Jurkat, Clone E6-1 (cell line): ENCODE data around the gene PHF14.

Experiments
- DNase-seq: peaks from one replicate; pipeline ENCODE4 v3.0.0-alpha.2; 2011; ENCODE audit warnings: low read depth, low spot score
- H3K4me3 ChIP-seq: 2 replicates; pipeline ENCODE4 v1.5.1; 2011; ENCODE audit warnings: mild to moderate bottlenecking, low read length, control low read depth, moderate library complexity

PHF14 gene

GRCh38 chr7:11155883-11156282 is 182.2 kb downstream of the PHF14 start:
- H3K4me3 ChIP-seq, result no peak overlapping the region
- DNase-seq, result no peak

- no peak for DNase-seq
- H3K4me3 ChIP-seq, result no peak overlapping the region
These were observed 187.8 kb downstream of the PHF14 start for GRCh38 chr7:11161499-11161898.

GRCh38 chr7:11163220-11163619 is 189.5 kb downstream of the PHF14 start:
- DNase-seq, result no peak
- no peak overlapping the region for H3K4me3 ChIP-seq

- H3K4me3 ChIP-seq, result no peak overlapping the region
- DNase-seq, result no peak
These were observed 192.4 kb downstream of the PHF14 start for GRCh38 chr7:11166051-11166450.

GRCh38 chr7:11168650-11169170 is 195.0 kb downstream of the PHF14 start:
- no peak overlapping the region for H3K4me3 ChIP-seq
- no peak for DNase-seq

- no peak overlapping the region for H3K4me3 ChIP-seq
- no peak for DNase-seq
These were observed 196.5 kb downstream of the PHF14 start for GRCh38 chr7:11170175-11170574.

- DNase-seq, result no peak
- no peak overlapping the region for H3K4me3 ChIP-seq
These were observed 197.3 kb downstream of the PHF14 start for GRCh38 chr7:11170863-11171568.

GRCh38 chr7:11171569-11172192 is 198.0 kb downstream of the PHF14 start:
- no peak overlapping the region for H3K4me3 ChIP-seq
- DNase-seq, result no peak

- no peak overlapping the region for H3K4me3 ChIP-seq
- DNase-seq, result no peak
These were observed 199.2 kb downstream of the PHF14 start for GRCh38 chr7:11172835-11173234.

- no peak overlapping the region for H3K4me3 ChIP-seq
- no peak for DNase-seq
These were observed 201.7 kb downstream of the PHF14 start for GRCh38 chr7:11175371-11175770.

GRCh38 chr7:11175887-11176286 is 202.2 kb downstream of the PHF14 start:
- DNase-seq, result no peak
- H3K4me3 ChIP-seq, result no peak overlapping the region

- DNase-seq, result no peak
- H3K4me3 ChIP-seq, result no peak overlapping the region
These were observed 203.4 kb downstream of the PHF14 start for GRCh38 chr7:11176985-11177555.

GRCh38 chr7:11177793-11178192 is 204.1 kb downstream of the PHF14 start:
- no peak for DNase-seq

GRCh38 chr7:11181590-11181989 is 207.9 kb downstream of the PHF14 start:
- no peak overlapping the region for H3K4me3 ChIP-seq
- no peak for DNase-seq

More at GRCh38 chr7:11177793-11178192, 204.1 kb downstream of the PHF14 start:
- no peak overlapping the region for H3K4me3 ChIP-seq

GRCh38 chr7:11182736-11183135 is 209.1 kb downstream of the PHF14 start:
- H3K4me3 ChIP-seq, result no peak overlapping the region
- DNase-seq, result no peak

GRCh38 chr7:11185179-11185815 is 211.6 kb downstream of the PHF14 start:
- no peak overlapping the region for H3K4me3 ChIP-seq
- DNase-seq, result no peak

- no peak for DNase-seq
- H3K4me3 ChIP-seq, result no peak overlapping the region
These were observed 215.0 kb downstream of the PHF14 start for GRCh38 chr7:11188529-11189310.

GRCh38 chr7:11191081-11191480 is 217.4 kb downstream of the PHF14 start:
- H3K4me3 ChIP-seq, result no peak overlapping the region
- no peak for DNase-seq

- no peak overlapping the region for H3K4me3 ChIP-seq
- DNase-seq, result no peak
These were observed 218.0 kb downstream of the PHF14 start for GRCh38 chr7:11191574-11192220.
